HuH-7 (cell line): ENCODE results near the gene PDE6A.
"Not testable (repeated sequence)": the region's sequence is repeated elsewhere in the genome, so short reads cannot be mapped to it uniquely, and the experiment has no call there.

Source experiments
- DNase-seq: peaks from one replicate; pipeline ENCODE4 v3.0.0; 2011; ENCODE audit warnings: low spot score

The PDE6A gene

GRCh38 chr5:149951138-149951749 is 6.7 kb upstream of the PDE6A start:
- peak; percentile 34 for DNase-seq

GRCh38 chr5:149948993-149949392 is 4.4 kb upstream of the PDE6A start:
- no peak for DNase-seq

- no peak for DNase-seq
These were observed 1.5 kb upstream of the PDE6A start for GRCh38 chr5:149946118-149946517.

GRCh38 chr5:149943177-149943949 is 1.2 kb downstream of the PDE6A start:
- not testable (repeated sequence) for DNase-seq

- not testable (repeated sequence) for DNase-seq
These were observed 1.8 kb downstream of the PDE6A start for GRCh38 chr5:149942741-149943169.

- DNase-seq = no peak
These were observed 2.4 kb downstream of the PDE6A start for GRCh38 chr5:149942199-149942598.

GRCh38 chr5:149941795-149942194 is 2.8 kb downstream of the PDE6A start:
- DNase-seq = no peak

GRCh38 chr5:149940941-149941644 is 3.5 kb downstream of the PDE6A start:
- no peak for DNase-seq

- DNase-seq = no peak
These were observed 4.5 kb downstream of the PDE6A start for GRCh38 chr5:149940077-149940574.

GRCh38 chr5:149939546-149939945 is 5.0 kb downstream of the PDE6A start:
- DNase-seq = no peak

- no peak for DNase-seq
These were observed 5.7 kb downstream of the PDE6A start for GRCh38 chr5:149938791-149939358.

GRCh38 chr5:149938279-149938678 is 6.3 kb downstream of the PDE6A start:
- DNase-seq = no peak

- DNase-seq = no peak
These were observed 7.0 kb downstream of the PDE6A start for GRCh38 chr5:149937610-149938009.

GRCh38 chr5:149936700-149937091 is 7.9 kb downstream of the PDE6A start:
- no peak for DNase-seq

GRCh38 chr5:149936044-149936699 is 8.4 kb downstream of the PDE6A start:
- no peak for DNase-seq

GRCh38 chr5:149935431-149935901 is 9.1 kb downstream of the PDE6A start:
- no peak for DNase-seq

- peak; percentile 39 for DNase-seq
These were observed 11.9 kb downstream of the PDE6A start for GRCh38 chr5:149932445-149933350.

- DNase-seq = no peak
These were observed 12.6 kb downstream of the PDE6A start for GRCh38 chr5:149931992-149932436.

GRCh38 chr5:149930749-149931574 is 13.6 kb downstream of the PDE6A start:
- DNase-seq = no peak
